GM18861 (cell line): Measurements from ENCODE around the gene SNAP25.

ENCODE experiments used
- ATAC-seq: cut with Tn5 transposase; IDR thresholded peaks from one replicate; pipeline ENCODE4 v1.9.1; 2021; ENCODE audit not compliant: unreplicated experiment

The SNAP25 gene

GRCh38 chr20:10216146-10216791 is 2.4 kb upstream of the SNAP25 start:
- ATAC-seq = no peak

- ATAC-seq = no peak
Observed at GRCh38 chr20:10217721-10218410, 764 bp upstream of the SNAP25 start.

- peak; percentile 77 for ATAC-seq
Observed at GRCh38 chr20:10219452-10219791, 792 bp downstream of the SNAP25 start.

GRCh38 chr20:10219993-10220750 is 1.5 kb downstream of the SNAP25 start:
- no peak for ATAC-seq

GRCh38 chr20:10221021-10221420 is 2.4 kb downstream of the SNAP25 start:
- ATAC-seq = no peak

GRCh38 chr20:10225439-10226060 is 6.9 kb downstream of the SNAP25 start:
- no peak for ATAC-seq

GRCh38 chr20:10228330-10228729 is 9.7 kb downstream of the SNAP25 start:
- no peak for ATAC-seq

- ATAC-seq = no peak
Observed at GRCh38 chr20:10231290-10231689, 12.7 kb downstream of the SNAP25 start.

GRCh38 chr20:10236540-10237533 is 18.2 kb downstream of the SNAP25 start:
- no peak for ATAC-seq

GRCh38 chr20:10239954-10240353 is 21.3 kb downstream of the SNAP25 start:
- ATAC-seq = no peak

- no peak for ATAC-seq
Observed at GRCh38 chr20:10240655-10241054, 22.0 kb downstream of the SNAP25 start.

GRCh38 chr20:10242166-10242565 is 23.5 kb downstream of the SNAP25 start:
- no peak for ATAC-seq

GRCh38 chr20:10247440-10247839 is 28.8 kb downstream of the SNAP25 start:
- ATAC-seq = no peak

- ATAC-seq = no peak
Observed at GRCh38 chr20:10249048-10249770, 30.6 kb downstream of the SNAP25 start.

- no peak for ATAC-seq
Observed at GRCh38 chr20:10249822-10250221, 31.2 kb downstream of the SNAP25 start.

GRCh38 chr20:10250902-10251301 is 32.3 kb downstream of the SNAP25 start:
- ATAC-seq = no peak

- ATAC-seq = no peak
Observed at GRCh38 chr20:10253780-10254179, 35.1 kb downstream of the SNAP25 start.

- ATAC-seq = no peak
Observed at GRCh38 chr20:10255846-10256245, 37.2 kb downstream of the SNAP25 start.

- ATAC-seq = no peak
Observed at GRCh38 chr20:10259166-10259565, 40.5 kb downstream of the SNAP25 start.

GRCh38 chr20:10260316-10260715 is 41.7 kb downstream of the SNAP25 start:
- ATAC-seq = no peak
